HCT116 (cell line): ENCODE measurements around the gene STK17A. TPM values are rescaled to one million over a fixed set of nuclear protein-coding genes. Genes with fewer than 3 reads are reported as not detected.

Source experiments
- ATAC-seq: fragments of 200-7000 bp; cut with Tn5 transposase; 2 replicates; pipeline ENCODE4 v1.9.1; 2020; ENCODE audit warnings: mild to moderate bottlenecking, moderate library complexity
- BruUV-seq: library from RNA; stranded (reverse); fragments of 400-500 nt; replicated peaks from 2 replicates; lab custom pipeline; 2021; lab: Mats Ljungman, UMichigan
- CTCF ChIA-PET: fragments of 300-600 bp; sonication (Branson Sonifier 250); formaldehyde crosslinking; loops from one replicate; lab custom pipeline; 2021; ENCODE audit warnings: antibody characterized with exemption; lab: Charles Lee
- POLR2A ChIA-PET: fragments of 300-600, 350-600 bp; sonication (Branson Sonifier 250); formaldehyde crosslinking; loops from one replicate; lab custom pipeline; 2021; ENCODE audit warnings: antibody characterized with exemption; lab: Charles Lee
- RAD21 ChIA-PET, 2 experiments: fragments of 300-600 bp; sonication (Branson Sonifier 250); formaldehyde crosslinking; loops; one replicate each; lab custom pipeline; 2023; ENCODE audit warnings: low total read pairs in 2 of 2; ENCODE audit not compliant: uncharacterized antibody in 2 of 2, unreplicated experiment in 2 of 2, low non-redundant PET in 1 of 2; lab: Charles Lee
- DNase-seq: peaks from one replicate; pipeline ENCODE4 v3.0.0-alpha.2; 2010; ENCODE audit warnings: low read depth, low spot score
- H2AFZ ChIP-seq: fragments of 200-600 bp; shearing (Covaris generic), sonication (generic); 2 replicates; pipeline ENCODE4 v1.6.1; 2017; ENCODE audit warnings: low read depth, mixed run types, mixed read lengths, antibody characterized with exemption, low read length; ENCODE audit not compliant: poor library complexity, severe bottlenecking
- H3K27ac ChIP-seq: 2 replicates; pipeline ENCODE4 v1.5.1; 2012; ENCODE audit warnings: low read depth, low read length
- H3K27me3 ChIP-seq: fragments of 200-600 bp; sonication (generic); 2 replicates; pipeline ENCODE4 v1.6.1; 2016; ENCODE audit warnings: mixed run types, low read length, mixed read lengths; ENCODE audit not compliant: insufficient read depth
- H3K36me3 ChIP-seq, 2 experiments: fragments of 200-500 bp in 1 of 2; fragments of 200-600 bp in 1 of 2; sonication (Bioruptor generic) in 1 of 2; sonication (generic) in 1 of 2; 2 replicates each; pipeline versions ENCODE4 v1.5.1 to v1.6.1; 2014 to 2016; ENCODE audit warnings: low read length in 2 of 2, inconsistent platforms in 1 of 2, mixed read lengths in 1 of 2, mixed run types in 1 of 2; ENCODE audit not compliant: insufficient read depth in 2 of 2, control insufficient read depth in 1 of 2
- H3K4me1 ChIP-seq, 2 experiments: fragments of 200-600 bp in 1 of 2; sonication (generic) in 1 of 2; 2 replicates each; pipeline versions ENCODE4 v1.5.1 to v1.6.1; 2012 to 2017; ENCODE audit warnings: low read length in 2 of 2, inconsistent platforms in 1 of 2, mild to moderate bottlenecking in 1 of 2, mixed read lengths in 1 of 2, mixed run types in 1 of 2, moderate library complexity in 1 of 2; ENCODE audit not compliant: insufficient read depth in 2 of 2, control insufficient read depth in 1 of 2
- H3K4me2 ChIP-seq: fragments of 200-600 bp; sonication (generic); 2 replicates; pipeline ENCODE4 v1.6.1; 2017; ENCODE audit warnings: mixed run types, low read length, mixed read lengths
- H3K4me3 ChIP-seq, 2 experiments: fragments of 200-600 bp in 1 of 2; sonication (generic) in 1 of 2; replicated peaks in 1 of 2; 2 replicates each; pipeline ENCODE4 v1.5.1; 2011 to 2016; ENCODE audit warnings: low read length in 2 of 2, control low read depth in 1 of 2, low read depth in 1 of 2, mild to moderate bottlenecking in 1 of 2, mixed read lengths in 1 of 2, mixed run types in 1 of 2
- H3K79me2 ChIP-seq: fragments of 200-600 bp; sonication (generic); 2 replicates; pipeline ENCODE4 v1.6.1; 2017; ENCODE audit warnings: mild to moderate bottlenecking, mixed run types, low read length, moderate library complexity, mixed read lengths; ENCODE audit not compliant: insufficient read depth
- H3K9ac ChIP-seq: fragments of 200-600 bp; sonication (generic); 2 replicates; pipeline ENCODE4 v1.6.1; 2016; ENCODE audit warnings: low read length, mixed read lengths
- H3K9me2 ChIP-seq: fragments of 200-600 bp; sonication (generic), shearing (Covaris generic); 2 replicates; pipeline ENCODE4 v1.6.1; 2017; ENCODE audit warnings: mixed run types, mild to moderate bottlenecking, moderate library complexity; ENCODE audit not compliant: insufficient read depth
- H3K9me3 ChIP-seq, 2 experiments: fragments of 200-500 bp in 1 of 2; fragments of 200-600 bp in 1 of 2; sonication (Bioruptor generic) in 1 of 2; sonication (generic) in 1 of 2; 2 replicates each; pipeline ENCODE4 v1.6.1; 2014 to 2017; ENCODE audit warnings: low read length in 2 of 2, mixed read lengths in 2 of 2, inconsistent platforms in 1 of 2, low read depth in 1 of 2, mild to moderate bottlenecking in 1 of 2, mixed run types in 1 of 2, moderate library complexity in 1 of 2; ENCODE audit not compliant: control insufficient read depth in 1 of 2, insufficient read depth in 1 of 2
- H4K20me1 ChIP-seq: fragments of 200-600 bp; sonication (generic), shearing (Covaris generic); 2 replicates; pipeline ENCODE4 v1.6.1; 2017; ENCODE audit warnings: mixed run types, mild to moderate bottlenecking, moderate library complexity; ENCODE audit not compliant: insufficient read depth
- CBX3 ChIP-seq: IDR thresholded peaks from 2 replicates; pipeline ENCODE4 v1.6.1; 2012; ENCODE audit warnings: low read depth
- CEBPB ChIP-seq: IDR thresholded peaks from 2 replicates; pipeline ENCODE4 v1.6.1; 2012; ENCODE audit warnings: low read depth
- CTCF ChIP-seq, 3 experiments: fragments of 200-600 bp in 1 of 3; sonication (generic) in 1 of 3; IDR thresholded peaks in 2 of 3; conservative IDR thresholded peaks in 1 of 3; 2 replicates each; pipeline ENCODE4 v1.5.1; 2012 to 2017; ENCODE audit warnings: low read depth in 2 of 3, low read length in 2 of 3, antibody characterized with exemption in 1 of 3, borderline replicate concordance in 1 of 3, control low read depth in 1 of 3, mild to moderate bottlenecking in 1 of 3, mixed read lengths in 1 of 3, mixed run types in 1 of 3, moderate library complexity in 1 of 3; ENCODE audit not compliant: insufficient read depth in 1 of 3
- JUND ChIP-seq: IDR thresholded peaks from 2 replicates; pipeline ENCODE4 v1.6.1; 2012
- RAD21 ChIP-seq: IDR thresholded peaks from 2 replicates; pipeline ENCODE4 v1.6.1; 2012; ENCODE audit warnings: low read depth, mild to moderate bottlenecking
- SP1 ChIP-seq: IDR thresholded peaks from 2 replicates; pipeline ENCODE4 v1.6.1; 2012; ENCODE audit warnings: low read depth
- YY1 ChIP-seq: IDR thresholded peaks from 2 replicates; pipeline ENCODE4 v1.6.1; 2011; ENCODE audit warnings: low read length, low read depth, moderate library complexity, mild to moderate bottlenecking; ENCODE audit not compliant: insufficient replicate concordance; ENCODE audit errors: extremely low read depth
- intact Hi-C: fragments of 100-400 bp; cut with micrococcal nuclease; formaldehyde crosslinking; loops from 2 replicates; pipeline ENCODE4 v1.10.0; 2022
- total RNA-seq: library from RNA; stranded (reverse); gene quantifications from one replicate; pipeline ENCODE4 v1.2.1, GENCODE V29; 2021; ENCODE audit not compliant: unreplicated experiment

STK17A gene
- total RNA-seq, 1 experiment from 2014 or later = 14.8 TPM

GRCh38 chr7:43554423-43554822, 28.5 kb upstream of the STK17A start (continued):
- no peak for TF ChIP-seq CEBPB
- TF ChIP-seq YY1 = no peak
- TF ChIP-seq CTCF (IDR thresholded peaks at IDR 0.05 in 2 of 3, conservative IDR thresholded peaks at IDR 0.05 in 1 of 3; ENCODE audit: borderline replicate concordance in 1 of 3, insufficient read depth in 1 of 3, low read depth in 2 of 3, low read length in 2 of 3) = no peak
- TF ChIP-seq JUND = no peak
- TF ChIP-seq CBX3 = no peak
- TF ChIP-seq SP1 = no peak

GRCh38 chr7:43557831-43558495, 24.9 kb upstream of the STK17A start:
- H3K4me1 ChIP-seq = peaks cover 0 to 5% of the 10 kb centered on the region in 2 experiments; a peak in 1 of 4 replicates
- 0 out of 2 replicates have a peak, but pooled peaks cover 3% of the 10 kb centered on the region for H3K27me3 ChIP-seq
- POLR2A ChIA-PET = interaction anchor here (1.3 kb wide), 1 partner anchor 25 kb away, joined by 4 read pairs; the partner anchor contains the start of gene STK17A
- H4K20me1 ChIP-seq = no peaks in the 10 kb centered on the region
- intact Hi-C loops = no loop called here
- no peak overlapping the region for H3K4me2 ChIP-seq
- no TSS peak for BruUV-seq
- no peak for TF ChIP-seq RAD21
- no peaks in the 10 kb centered on the region for H3K9me3 ChIP-seq
- RAD21 ChIA-PET = no interaction called here
- CTCF ChIA-PET = no interaction called here
- no peaks in the 10 kb centered on the region for H3K79me2 ChIP-seq
- H2AFZ ChIP-seq = no peak overlapping the region
- no peak overlapping the region for H3K27ac ChIP-seq
- ATAC-seq (no peak), DNase-seq (no peak)
- H3K4me3 ChIP-seq = no peak overlapping the region
- H3K9me2 ChIP-seq = no peaks in the 10 kb centered on the region
- H3K36me3 ChIP-seq = no peaks in the 10 kb centered on the region
- H3K9ac ChIP-seq = no peak overlapping the region
